PC-9 (cell line): ENCODE measurements around the gene MYL7. TPM values are rescaled to one million over a fixed set of nuclear protein-coding genes. Genes with fewer than 3 reads are reported as not detected.

ENCODE experiments used
- BruUV-seq: library from RNA; stranded (reverse); fragments of 400-500 nt; replicated peaks from 2 replicates; lab custom pipeline; 2021; lab: Mats Ljungman, UMichigan
- CTCF ChIA-PET: fragments of 300-600 bp; sonication (Branson Sonifier 250); formaldehyde crosslinking; loops from one replicate; lab custom pipeline; 2022; ENCODE audit warnings: antibody characterized with exemption; lab: Charles Lee
- POLR2A ChIA-PET: fragments of 300-600 bp; sonication (Branson Sonifier 250); formaldehyde crosslinking; loops from one replicate; lab custom pipeline; 2022; ENCODE audit warnings: antibody characterized with exemption; ENCODE audit not compliant: unreplicated experiment; lab: Charles Lee
- DNase-seq, 2 experiments: peaks; one replicate each; pipeline versions ENCODE4 v3.0.0 to v3.0.0-alpha.2; 2015 to 2022; ENCODE audit warnings: mixed read lengths in 1 of 2
- H2AFZ ChIP-seq: fragments of 200-600 bp; sonication (generic); 2 replicates; pipeline ENCODE4 v1.8.1; 2017; ENCODE audit warnings: antibody characterized with exemption
- H3F3A ChIP-seq: fragments of 200-600 bp; sonication (generic); 2 replicates; pipeline ENCODE4 v1.8.1; 2017; ENCODE audit warnings: antibody characterized with exemption, mild to moderate bottlenecking, low read depth; ENCODE audit not compliant: insufficient read depth
- H3K27ac ChIP-seq: fragments of 200-600 bp; sonication (generic); 2 replicates; pipeline ENCODE4 v1.6.1; 2016; ENCODE audit warnings: mixed run types
- H3K27me3 ChIP-seq: fragments of 200-600 bp; sonication (generic); 2 replicates; pipeline ENCODE4 v1.6.1; 2016; ENCODE audit warnings: low read depth, mixed run types; ENCODE audit not compliant: insufficient read depth
- H3K36me3 ChIP-seq: fragments of 200-600 bp; sonication (generic); 2 replicates; pipeline ENCODE4 v1.6.1; 2016; ENCODE audit warnings: low read depth, mixed run types
- H3K4me1 ChIP-seq: fragments of 200-600 bp; sonication (generic); replicated peaks from 2 replicates; pipeline ENCODE4 v1.6.1; 2016; ENCODE audit warnings: mixed run types; ENCODE audit not compliant: insufficient read depth
- H3K4me2 ChIP-seq: fragments of 200-600 bp; sonication (generic); 2 replicates; pipeline ENCODE4 v1.6.1; 2017; ENCODE audit warnings: mixed run types
- H3K4me3 ChIP-seq: fragments of 200-600 bp; sonication (generic); 2 replicates; pipeline ENCODE4 v1.6.1; 2016; ENCODE audit warnings: mixed run types
- H3K79me2 ChIP-seq: fragments of 200-600 bp; sonication (generic); 2 replicates; pipeline ENCODE4 v1.6.1; 2017; ENCODE audit warnings: low read depth, mixed run types
- H3K9me2 ChIP-seq: fragments of 200-600 bp; sonication (generic); 2 replicates; pipeline ENCODE4 v1.8.1; 2017; ENCODE audit warnings: mild to moderate bottlenecking; ENCODE audit not compliant: insufficient read depth
- H3K9me3 ChIP-seq: fragments of 200-600 bp; sonication (generic); 2 replicates; pipeline ENCODE4 v1.8.1; 2016; ENCODE audit warnings: low read depth; ENCODE audit not compliant: insufficient read depth
- H4K20me1 ChIP-seq: fragments of 200-600 bp; sonication (generic); 2 replicates; pipeline ENCODE4 v1.8.1; 2017; ENCODE audit not compliant: insufficient read depth
- EZH2 ChIP-seq: fragments of 200-600 bp; sonication (generic); IDR thresholded peaks from 2 replicates; pipeline ENCODE4 v1.8.0; 2017; ENCODE audit warnings: antibody characterized with exemption, low read depth
- intact Hi-C: fragments of 100-400 bp; cut with micrococcal nuclease; formaldehyde crosslinking; loops from one replicate; pipeline ENCODE4 v1.10.0; 2022; ENCODE audit not compliant: unreplicated experiment
- total RNA-seq: library from RNA; stranded (reverse); gene quantifications from 2 replicates; pipeline ENCODE4 v1.2.3, GENCODE V29; 2021
- TF ChIP-seq, protein P1 (sequence below): fragments of 200-600 bp; sonication (generic); conservative IDR thresholded peaks from 2 replicates; pipeline ENCODE4 v1.6.1; 2017; ENCODE audit warnings: mixed run types, antibody characterized with exemption, mild to moderate bottlenecking, moderate library complexity

The MYL7 gene
- total RNA-seq, 1 experiment from 2014 or later: not detected

DNA sequence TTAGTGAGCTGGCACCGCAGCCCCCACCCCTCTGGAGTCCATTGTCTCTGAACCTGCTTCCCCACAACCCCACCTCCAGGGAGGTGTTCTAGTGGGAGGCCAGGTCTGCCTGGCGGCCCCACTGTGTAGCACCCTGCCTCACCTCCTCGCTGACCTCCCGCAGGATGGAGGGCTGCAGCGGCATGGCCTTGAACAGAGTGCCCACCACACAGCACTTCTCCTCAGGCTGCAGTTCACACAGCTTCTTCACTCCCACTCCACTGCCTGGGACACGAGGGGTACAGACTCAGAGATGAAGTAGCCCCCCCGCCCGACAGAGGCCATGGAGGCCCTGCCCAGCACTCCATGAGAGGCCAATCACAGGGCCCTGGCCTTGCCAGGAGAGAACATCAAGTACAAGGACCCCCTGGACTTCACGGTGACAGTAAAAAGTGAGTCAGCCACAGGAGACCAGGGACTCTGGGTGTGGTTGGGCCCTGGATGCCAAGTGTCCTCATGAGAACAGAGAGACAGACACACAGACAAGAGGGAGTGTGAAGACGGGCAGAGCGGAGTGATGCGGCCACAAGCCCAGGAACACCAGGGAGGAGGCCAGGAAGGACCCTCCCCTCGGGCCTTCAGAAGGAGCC is 23.2 kb downstream of the MYL7 start:
- no peak overlapping the region for H3K27ac ChIP-seq
- peaks cover 11% of the 10 kb centered on the region for H3K4me1 ChIP-seq
- ChIA-PET POLR2A (no interaction called here), CTCF (no interaction called here)
- DNase-seq: no peak
- H3K4me2 ChIP-seq: no peak overlapping the region
- TF ChIP-seq, protein P1, sequence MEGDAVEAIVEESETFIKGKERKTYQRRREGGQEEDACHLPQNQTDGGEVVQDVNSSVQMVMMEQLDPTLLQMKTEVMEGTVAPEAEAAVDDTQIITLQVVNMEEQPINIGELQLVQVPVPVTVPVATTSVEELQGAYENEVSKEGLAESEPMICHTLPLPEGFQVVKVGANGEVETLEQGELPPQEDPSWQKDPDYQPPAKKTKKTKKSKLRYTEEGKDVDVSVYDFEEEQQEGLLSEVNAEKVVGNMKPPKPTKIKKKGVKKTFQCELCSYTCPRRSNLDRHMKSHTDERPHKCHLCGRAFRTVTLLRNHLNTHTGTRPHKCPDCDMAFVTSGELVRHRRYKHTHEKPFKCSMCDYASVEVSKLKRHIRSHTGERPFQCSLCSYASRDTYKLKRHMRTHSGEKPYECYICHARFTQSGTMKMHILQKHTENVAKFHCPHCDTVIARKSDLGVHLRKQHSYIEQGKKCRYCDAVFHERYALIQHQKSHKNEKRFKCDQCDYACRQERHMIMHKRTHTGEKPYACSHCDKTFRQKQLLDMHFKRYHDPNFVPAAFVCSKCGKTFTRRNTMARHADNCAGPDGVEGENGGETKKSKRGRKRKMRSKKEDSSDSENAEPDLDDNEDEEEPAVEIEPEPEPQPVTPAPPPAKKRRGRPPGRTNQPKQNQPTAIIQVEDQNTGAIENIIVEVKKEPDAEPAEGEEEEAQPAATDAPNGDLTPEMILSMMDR: no peak
- TF ChIP-seq EZH2: no peak
- no TSS peak for BruUV-seq
- H3K9me2 ChIP-seq: no peaks in the 10 kb centered on the region
- H3K79me2 ChIP-seq: peaks cover 37% of the 10 kb centered on the region
- H3K4me3 ChIP-seq: no peak overlapping the region
- no peak overlapping the region for H2AFZ ChIP-seq
- peaks cover 10% of the 10 kb centered on the region; the same call in 1 of the 2 replicates for H3F3A ChIP-seq
- H4K20me1 ChIP-seq: no peaks in the 10 kb centered on the region; the same call in none of the 2 replicates
- intact Hi-C loops: no loop called here
- no peaks in the 10 kb centered on the region for H3K9me3 ChIP-seq
- H3K36me3 ChIP-seq: peaks cover 45% of the 10 kb centered on the region
- no peaks in the 10 kb centered on the region for H3K27me3 ChIP-seq

GRCh38 chr7:44116789-44117666 is 24.1 kb downstream of the MYL7 start:
- Histone ChIP-seq H3K4me3 (no peak overlapping the region), H3F3A (peaks cover 10% of the 10 kb centered on the region; the same call in 1 of the 2 replicates), H4K20me1 (no peaks in the 10 kb centered on the region; the same call in none of the 2 replicates), H3K27me3 (no peaks in the 10 kb centered on the region), H3K36me3 (peaks cover 44% of the 10 kb centered on the region), H2AFZ (no peak overlapping the region), H3K79me2 (peaks cover 29% of the 10 kb centered on the region), H3K4me1 (peaks cover 5% of the 10 kb centered on the region), H3K9me3 (no peaks in the 10 kb centered on the region), H3K27ac (no peak overlapping the region), H3K9me2 (no peaks in the 10 kb centered on the region), H3K4me2 (no peak overlapping the region)
- ChIA-PET CTCF (interaction anchor here (0.6 kb wide), 1 partner anchor 25 kb away, joined by 5 read pairs; no protein-coding TSS in a partner anchor), POLR2A (no interaction called here)
- no peak for DNase-seq
- intact Hi-C loops: no loop called here
- TF ChIP-seq, protein P1: no peak
- no peak for TF ChIP-seq EZH2
- no TSS peak for BruUV-seq

GRCh38 chr7:44116087-44116788 is 24.9 kb downstream of the MYL7 start:
- TSS peak; percentile 3 for BruUV-seq
- Histone ChIP-seq H2AFZ (no peak overlapping the region), H3K36me3 (peaks cover 37% of the 10 kb centered on the region), H3K27ac (no peak overlapping the region), H3K4me3 (no peak overlapping the region), H3K4me1 (no peaks in the 10 kb centered on the region), H3K9me3 (no peaks in the 10 kb centered on the region), H3F3A (peaks cover 10% of the 10 kb centered on the region; the same call in 1 of the 2 replicates), H3K4me2 (no peak overlapping the region), H3K9me2 (no peaks in the 10 kb centered on the region), H3K79me2 (peaks cover 21% of the 10 kb centered on the region), H3K27me3 (no peaks in the 10 kb centered on the region), H4K20me1 (no peaks in the 10 kb centered on the region; the same call in none of the 2 replicates)
- intact Hi-C loops: no loop called here
- no peak for DNase-seq
- POLR2A ChIA-PET: no interaction called here
- TF ChIP-seq EZH2: no peak
- TF ChIP-seq, protein P1: no peak
- CTCF ChIA-PET: interaction anchor here (0.6 kb wide), 1 partner anchor 21 kb away, joined by 3 read pairs; no protein-coding TSS in a partner anchor
